Measurements from ENCODE around the gene TBC1D13.

DNA sequence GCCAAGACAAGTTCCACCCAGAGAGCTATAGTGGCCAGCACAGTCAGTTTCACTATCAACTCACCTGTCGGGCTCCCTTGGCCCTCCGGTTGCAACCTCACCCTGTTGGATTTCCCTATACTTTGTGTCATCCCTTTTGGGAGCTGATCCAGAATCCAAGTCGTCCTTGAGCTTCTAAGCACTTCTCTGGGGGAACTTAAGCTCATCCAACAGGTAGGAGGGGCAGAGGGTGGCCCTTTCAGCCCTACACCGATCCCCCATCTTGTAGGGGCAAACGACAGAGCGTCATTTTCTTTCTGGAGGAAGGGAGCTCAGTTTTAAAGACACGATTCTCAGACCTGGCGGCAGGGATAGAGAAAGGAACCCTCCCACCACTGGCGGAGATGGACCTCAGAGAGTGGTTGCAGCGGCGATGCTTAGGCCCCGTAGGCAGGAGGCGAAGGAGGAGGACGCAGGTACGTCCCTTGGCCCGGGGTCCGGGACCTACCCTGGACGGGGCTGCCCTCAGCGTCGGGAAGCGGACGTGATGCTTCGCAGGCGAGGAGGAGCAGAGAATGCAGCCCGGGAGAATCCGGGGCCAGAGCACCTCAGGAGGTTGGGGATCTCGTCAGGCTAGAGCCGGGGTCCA lies 15.8 kb upstream of the TBC1D13 start:
- TF ChIP-seq JUN (IDR thresholded peaks at IDR 0.05) (no peak), EHMT2 (IDR thresholded peaks at IDR 0.05; ENCODE audit: low read depth) (no peak)

Data from A549 (cell line).